ENCODE measurements around the gene PACSIN1.

The PACSIN1 gene

GRCh38 chr6:34514593-34515472 lies 49.0 kb downstream of the PACSIN1 start:
- DNase-seq (ENCODE audit: low read depth in 2 of 2): no peak

GRCh38 chr6:34515473-34516387 lies 49.9 kb downstream of the PACSIN1 start:
- no peak for DNase-seq (ENCODE audit: low read depth in 2 of 2)

GRCh38 chr6:34516391-34517324 lies 50.8 kb downstream of the PACSIN1 start:
- DNase-seq (ENCODE audit: low read depth in 2 of 2): no peak

GRCh38 chr6:34517461-34517881 lies 51.6 kb downstream of the PACSIN1 start:
- no peak for DNase-seq (ENCODE audit: low read depth in 2 of 2)

- DNase-seq (ENCODE audit: low read depth in 2 of 2): no peak
These were observed 52.1 kb downstream of the PACSIN1 start for GRCh38 chr6:34517966-34518365.

GRCh38 chr6:34518669-34519365 lies 52.9 kb downstream of the PACSIN1 start:
- DNase-seq (ENCODE audit: low read depth in 2 of 2): no peak

GRCh38 chr6:34519971-34520644 lies 54.2 kb downstream of the PACSIN1 start:
- DNase-seq (ENCODE audit: low read depth in 2 of 2): no peak

- DNase-seq (ENCODE audit: low read depth in 2 of 2): no peak
These were observed 55.0 kb downstream of the PACSIN1 start for GRCh38 chr6:34520645-34521462.

- DNase-seq (ENCODE audit: low read depth in 2 of 2): no peak
These were observed 55.8 kb downstream of the PACSIN1 start for GRCh38 chr6:34521463-34522285.

GRCh38 chr6:34522761-34523160 lies 56.9 kb downstream of the PACSIN1 start:
- no peak for DNase-seq (ENCODE audit: low read depth in 2 of 2)

- DNase-seq (ENCODE audit: low read depth in 2 of 2): no peak
These were observed 57.7 kb downstream of the PACSIN1 start for GRCh38 chr6:34523441-34524206.

- DNase-seq (ENCODE audit: low read depth in 2 of 2): no peak
These were observed 58.6 kb downstream of the PACSIN1 start for GRCh38 chr6:34524499-34524898.

GRCh38 chr6:34524971-34525370 lies 59.1 kb downstream of the PACSIN1 start:
- no peak for DNase-seq (ENCODE audit: low read depth in 2 of 2)

GRCh38 chr6:34525431-34526175 lies 59.7 kb downstream of the PACSIN1 start:
- DNase-seq (ENCODE audit: low read depth in 2 of 2): no peak

GRCh38 chr6:34526241-34526972 lies 60.5 kb downstream of the PACSIN1 start:
- DNase-seq (ENCODE audit: low read depth in 2 of 2): no peak

- peak; percentile 59 for DNase-seq (ENCODE audit: low read depth in 2 of 2)
These were observed 61.3 kb downstream of the PACSIN1 start for GRCh38 chr6:34526992-34527728.
